GM18907 (cell line): Measurements from ENCODE around the gene PPFIA4.

Source experiments
- ATAC-seq: cut with Tn5 transposase; IDR thresholded peaks from one replicate; pipeline ENCODE4 v1.9.1; 2021; ENCODE audit warnings: mild to moderate bottlenecking, moderate library complexity; ENCODE audit not compliant: unreplicated experiment

PPFIA4 gene

GRCh38 chr1:203039609-203040512 is 13.6 kb downstream of the PPFIA4 start:
- no peak for ATAC-seq

- ATAC-seq = no peak
These were observed 14.4 kb downstream of the PPFIA4 start for GRCh38 chr1:203040513-203041275.

GRCh38 chr1:203041351-203041932 is 15.2 kb downstream of the PPFIA4 start:
- ATAC-seq = no peak

GRCh38 chr1:203043830-203044545 is 17.7 kb downstream of the PPFIA4 start:
- no peak for ATAC-seq

- no peak for ATAC-seq
These were observed 18.4 kb downstream of the PPFIA4 start for GRCh38 chr1:203044546-203045250.

- ATAC-seq = no peak
These were observed 19.0 kb downstream of the PPFIA4 start for GRCh38 chr1:203045336-203045735.

GRCh38 chr1:203045821-203046594 is 19.7 kb downstream of the PPFIA4 start:
- no peak for ATAC-seq

GRCh38 chr1:203046984-203047630 is 20.8 kb downstream of the PPFIA4 start:
- ATAC-seq = no peak

GRCh38 chr1:203048086-203048485 is 21.8 kb downstream of the PPFIA4 start:
- no peak for ATAC-seq

GRCh38 chr1:203048555-203049051 is 22.3 kb downstream of the PPFIA4 start:
- no peak for ATAC-seq

- no peak for ATAC-seq
These were observed 22.8 kb downstream of the PPFIA4 start for GRCh38 chr1:203049077-203049476.

- ATAC-seq = no peak
These were observed 23.4 kb downstream of the PPFIA4 start for GRCh38 chr1:203049576-203050180.

GRCh38 chr1:203050826-203051225 is 24.5 kb downstream of the PPFIA4 start:
- no peak for ATAC-seq

- no peak for ATAC-seq
These were observed 25.6 kb downstream of the PPFIA4 start for GRCh38 chr1:203051841-203052324.

GRCh38 chr1:203052601-203053000 is 26.3 kb downstream of the PPFIA4 start:
- ATAC-seq = no peak

- no peak for ATAC-seq
These were observed 27.9 kb downstream of the PPFIA4 start for GRCh38 chr1:203054184-203054583.

GRCh38 chr1:203054642-203055041 is 28.4 kb downstream of the PPFIA4 start:
- no peak for ATAC-seq

GRCh38 chr1:203055161-203055799 is 29.0 kb downstream of the PPFIA4 start:
- ATAC-seq = no peak
